Activated T-helper 2 cell treated with anti-CD3 and anti-CD28 coated beads, Interferon-gamma antibody, Interleukin-2, Interleukin-4, amounts not matched to agents 10 μg/mL and 5 μg/mL and 100 μg/mL, durations not matched to agents 14 hours and 24 hours and 36 hours (primary cell): ENCODE results near the gene GDF2. TPM values are rescaled to one million over a fixed set of nuclear protein-coding genes. Genes with fewer than 3 reads are reported as not detected.
A peak's percentile ranks its signal among the peaks of the same experiment; 100 is the strongest.

ENCODE experiments used
- DNase-seq: peaks from one replicate; pipeline ENCODE4 v3.0.0; 2021; ENCODE audit warnings: low spot score
- H3K27ac Mint-ChIP-seq: one replicate; pipeline ENCODE4 v1.8.0; 2021; ENCODE audit warnings: mixed read lengths
- H3K27me3 Mint-ChIP-seq: one replicate; pipeline ENCODE4 v1.8.0; 2021; ENCODE audit warnings: low read depth, mixed read lengths
- H3K36me3 Mint-ChIP-seq: one replicate; pipeline ENCODE4 v1.8.0; 2021; ENCODE audit warnings: low read depth, mixed read lengths
- H3K4me1 Mint-ChIP-seq: one replicate; pipeline ENCODE4 v1.8.0; 2021; ENCODE audit warnings: low read depth, mixed read lengths
- H3K4me3 Mint-ChIP-seq: one replicate; pipeline ENCODE4 v1.8.0; 2021; ENCODE audit warnings: low read depth, mild to moderate bottlenecking, moderate library complexity, mixed read lengths
- H3K9me3 Mint-ChIP-seq: one replicate; pipeline ENCODE4 v1.8.0; 2021; ENCODE audit warnings: mixed read lengths
- intact Hi-C: fragments of 100-400 bp; cut with micrococcal nuclease; formaldehyde crosslinking; loops from one replicate; pipeline ENCODE4 v1.15.1; 2023
- total RNA-seq: library from RNA; stranded (reverse); gene quantifications from 2 replicates; pipeline ENCODE4 v1.2.3, GENCODE V29; 2022

GDF2 gene
- not detected in 2 replicates for total RNA-seq

GRCh38 chr10:47322300-47323061 is at the start of gene GDF2:
TSS of gene GDF2 (plus strand) at chr10:47322454. CDS start at chr10:47322669, 215 bp downstream.
- DNase-seq = no peak
- no peak within 1 kb of the TSS for H3K4me3 Mint-ChIP-seq
- intact Hi-C loops = no loop called here
- H3K36me3 Mint-ChIP-seq = no peaks in the 10 kb centered on the region
- H3K27ac Mint-ChIP-seq = no peak within 1 kb of the TSS
- peaks cover 2% of the 10 kb centered on the region for H3K27me3 Mint-ChIP-seq
- H3K4me1 Mint-ChIP-seq = no peaks in the 10 kb centered on the region
- H3K9me3 Mint-ChIP-seq = no peaks in the 10 kb centered on the region

GRCh38 chr10:47276071-47276470 is 46.2 kb upstream of the GDF2 start:
- H3K36me3 Mint-ChIP-seq = no peaks in the 10 kb centered on the region
- DNase-seq = no peak
- H3K9me3 Mint-ChIP-seq = peaks cover 12% of the 10 kb centered on the region
- H3K27ac Mint-ChIP-seq = no peak overlapping the region
- no peak overlapping the region for H3K4me3 Mint-ChIP-seq
- peaks cover 8% of the 10 kb centered on the region for H3K27me3 Mint-ChIP-seq
- intact Hi-C loops = no loop called here
- H3K4me1 Mint-ChIP-seq = peaks cover 18% of the 10 kb centered on the region

GRCh38 chr10:47276576-47277351 is 45.5 kb upstream of the GDF2 start:
- H3K27ac Mint-ChIP-seq = no peak overlapping the region
- no peak overlapping the region for H3K4me3 Mint-ChIP-seq
- intact Hi-C loops = no loop called here

GRCh38 chr10:47277352-47278151 is 44.7 kb upstream of the GDF2 start:
- Mint-ChIP-seq H3K36me3 (no peaks in the 10 kb centered on the region), H3K27me3 (peaks cover 3% of the 10 kb centered on the region), H3K9me3 (peaks cover 12% of the 10 kb centered on the region), H3K4me1 (peaks cover 18% of the 10 kb centered on the region), H3K4me3 (no peak overlapping the region), H3K27ac (no peak overlapping the region)
- DNase-seq = peak; percentile 26
- intact Hi-C loops = no loop called here

More at GRCh38 chr10:47276576-47277351, 45.5 kb upstream of the GDF2 start:
- no peaks in the 10 kb centered on the region for H3K36me3 Mint-ChIP-seq
- no peak for DNase-seq
- peaks cover 12% of the 10 kb centered on the region for H3K9me3 Mint-ChIP-seq
- H3K27me3 Mint-ChIP-seq = peaks cover 6% of the 10 kb centered on the region
- peaks cover 18% of the 10 kb centered on the region for H3K4me1 Mint-ChIP-seq

GRCh38 chr10:47278152-47278473 is 44.1 kb upstream of the GDF2 start:
- no peaks in the 10 kb centered on the region for H3K36me3 Mint-ChIP-seq

GRCh38 chr10:47278720-47279119 is 43.5 kb upstream of the GDF2 start:
- intact Hi-C loops = no loop called here
- Mint-ChIP-seq H3K27me3 (no peaks in the 10 kb centered on the region), H3K4me1 (peaks cover 18% of the 10 kb centered on the region), H3K9me3 (peaks cover 6% of the 10 kb centered on the region), H3K4me3 (no peak overlapping the region), H3K27ac (no peak overlapping the region), H3K36me3 (no peaks in the 10 kb centered on the region)
- no peak for DNase-seq

More at GRCh38 chr10:47278152-47278473, 44.1 kb upstream of the GDF2 start:
- intact Hi-C loops = no loop called here
- Mint-ChIP-seq H3K27me3 (no peaks in the 10 kb centered on the region), H3K4me1 (peaks cover 18% of the 10 kb centered on the region), H3K27ac (no peak overlapping the region), H3K9me3 (peaks cover 12% of the 10 kb centered on the region), H3K4me3 (no peak overlapping the region)
- DNase-seq = no peak

GRCh38 chr10:47279276-47279675 is 43.0 kb upstream of the GDF2 start:
- intact Hi-C loops = no loop called here
- Mint-ChIP-seq H3K4me1 (peaks cover 15% of the 10 kb centered on the region), H3K36me3 (no peaks in the 10 kb centered on the region), H3K9me3 (peaks cover under 1% of the 10 kb centered on the region), H3K27me3 (no peaks in the 10 kb centered on the region), H3K4me3 (no peak overlapping the region), H3K27ac (no peak overlapping the region)
- no peak for DNase-seq

GRCh38 chr10:47282005-47282656 is 40.1 kb upstream of the GDF2 start:
- H3K36me3 Mint-ChIP-seq = no peaks in the 10 kb centered on the region
- no peaks in the 10 kb centered on the region for H3K9me3 Mint-ChIP-seq
- DNase-seq = no peak
- H3K4me3 Mint-ChIP-seq = no peak overlapping the region
- no peak overlapping the region for H3K27ac Mint-ChIP-seq
- peaks cover 26% of the 10 kb centered on the region for H3K4me1 Mint-ChIP-seq
- no peaks in the 10 kb centered on the region for H3K27me3 Mint-ChIP-seq
- intact Hi-C loops = no loop called here

- Mint-ChIP-seq H3K9me3 (no peaks in the 10 kb centered on the region), H3K4me1 (peaks cover 21% of the 10 kb centered on the region), H3K27me3 (no peaks in the 10 kb centered on the region), H3K4me3 (no peak overlapping the region), H3K27ac (no peak overlapping the region), H3K36me3 (no peaks in the 10 kb centered on the region)
- DNase-seq = no peak
- intact Hi-C loops = no loop called here
Measured at GRCh38 chr10:47282657-47283018, 39.6 kb upstream of the GDF2 start.

GRCh38 chr10:47283101-47283630 is 39.1 kb upstream of the GDF2 start:
- Mint-ChIP-seq H3K36me3 (no peaks in the 10 kb centered on the region), H3K4me3 (no peak overlapping the region), H3K9me3 (no peaks in the 10 kb centered on the region), H3K4me1 (peaks cover 20% of the 10 kb centered on the region), H3K27ac (no peak overlapping the region), H3K27me3 (no peaks in the 10 kb centered on the region)
- intact Hi-C loops = no loop called here
- DNase-seq = no peak

- Mint-ChIP-seq H3K27ac (no peak overlapping the region), H3K4me3 (no peak overlapping the region), H3K4me1 (peaks cover 18% of the 10 kb centered on the region), H3K9me3 (no peaks in the 10 kb centered on the region), H3K36me3 (no peaks in the 10 kb centered on the region), H3K27me3 (no peaks in the 10 kb centered on the region)
- intact Hi-C loops = no loop called here
- DNase-seq = no peak
Measured at GRCh38 chr10:47283848-47284247, 38.4 kb upstream of the GDF2 start.

- intact Hi-C loops = no loop called here
- Mint-ChIP-seq H3K36me3 (no peaks in the 10 kb centered on the region), H3K4me1 (peaks cover 18% of the 10 kb centered on the region), H3K9me3 (no peaks in the 10 kb centered on the region), H3K4me3 (no peak overlapping the region), H3K27me3 (no peaks in the 10 kb centered on the region), H3K27ac (no peak overlapping the region)
- no peak for DNase-seq
Measured at GRCh38 chr10:47285381-47286115, 36.7 kb upstream of the GDF2 start.
